Psoas muscle (tissue), 8 donors: ENCODE results near the gene TSPAN9. TPM values are rescaled to one million over a fixed set of nuclear protein-coding genes. Genes with fewer than 3 reads are reported as not detected.

Source experiments
- ATAC-seq, 4 donors: fragments of 200-7000 bp; cut with Tn5 transposase; one replicate each; pipeline ENCODE4 v1.9.1; 2020; ENCODE audit warnings: moderate library complexity in 3 of 4, mild to moderate bottlenecking in 2 of 4
- DNase-seq, 2 donors: peaks; one replicate each; pipeline ENCODE4 v3.0.0-alpha.2; 2020
- H3K27ac ChIP-seq: fragments of 200-600 bp; one replicate; pipeline ENCODE4 v1.8.0; 2022
- H3K27me3 ChIP-seq, 3 donors: fragments of 200-600 bp in 1 of 3; one replicate each; pipeline versions ENCODE4 v1.6.1 to v1.8.0; 2013 to 2022; ENCODE audit warnings: low read length in 2 of 3, mild to moderate bottlenecking in 2 of 3, moderate library complexity in 1 of 3; ENCODE audit not compliant: insufficient read depth in 3 of 3
- H3K36me3 ChIP-seq, 2 donors: fragments of 200-600 bp in 1 of 2; one replicate each; pipeline versions ENCODE4 v1.6.1 to v1.8.0; 2013 to 2022; ENCODE audit warnings: low read depth in 1 of 2, mild to moderate bottlenecking in 1 of 2, moderate library complexity in 1 of 2; ENCODE audit not compliant: insufficient read depth in 1 of 2
- H3K4me1 ChIP-seq: fragments of 200-600 bp; one replicate; pipeline ENCODE4 v1.8.0; 2022
- H3K4me3 ChIP-seq: fragments of 200-600 bp; one replicate; pipeline ENCODE4 v1.8.0; 2022; ENCODE audit warnings: mild to moderate bottlenecking
- H3K9me3 ChIP-seq: fragments of 200-600 bp; one replicate; pipeline ENCODE4 v1.8.0; 2022
- WGBS, 3 donors: extraction: QIAGEN DNeasy Blood & Tissue Kit; methylation state at CpG; one replicate each; pipeline versions ENCODE4 v1.1.6 to v1.1.7; 2013; 5-methylcytosine and 5-hydroxymethylcytosine counted together
- intact Hi-C, 2 donors: fragments of 100-400 bp; cut with DNase I; formaldehyde crosslinking; loops; one replicate each; pipeline versions ENCODE4 v1.11.0 to v1.14.2; 2022
- polyA plus RNA-seq, 3 donors: library from polyadenylated mRNA; stranded (reverse); fragments of 200-250 nt; gene quantifications; one replicate each; pipeline ENCODE4 v1.2.3, GENCODE V29; 2013
- total RNA-seq, 4 donors: library from RNA; stranded (reverse); fragmentation: NEBNext Ultra II Directional in 2 of 4; extraction: Animal tissue kit (Norgen Biotek cat#: 25700) in 2 of 4; gene quantifications; one replicate each; pipeline versions ENCODE4 v1.2.1 to v1.2.4, GENCODE V29; 2021 to 2023
- TF ChIP-seq, protein P1 (sequence below): fragments of 200-600 bp; IDR thresholded peaks from one replicate; pipeline ENCODE4 v1.8.0; 2022; ENCODE audit warnings: antibody characterized with exemption
- donor health status: healthy with polysubstance abuse.
- donor health status: DM: no; HTN: no; CAD: no; lungs with moderate emphysema.
- donor health status: Bipolar disorder and iron deficiency.
- donor health status: healthy.
- donor health status: DM: yes; HTN: yes; CAD: no.
- donor health status: DM: no; HTN: no; CAD: no.
- donor health status: DM: no; HTN: no; CAD: no.
- donor health status: DM: yes; HTN: yes; CAD: no.

The TSPAN9 gene
- total and polyA plus RNA-seq, 7 donors, result 6.4 to 28.0 (median 11.6) TPM

DNA sequence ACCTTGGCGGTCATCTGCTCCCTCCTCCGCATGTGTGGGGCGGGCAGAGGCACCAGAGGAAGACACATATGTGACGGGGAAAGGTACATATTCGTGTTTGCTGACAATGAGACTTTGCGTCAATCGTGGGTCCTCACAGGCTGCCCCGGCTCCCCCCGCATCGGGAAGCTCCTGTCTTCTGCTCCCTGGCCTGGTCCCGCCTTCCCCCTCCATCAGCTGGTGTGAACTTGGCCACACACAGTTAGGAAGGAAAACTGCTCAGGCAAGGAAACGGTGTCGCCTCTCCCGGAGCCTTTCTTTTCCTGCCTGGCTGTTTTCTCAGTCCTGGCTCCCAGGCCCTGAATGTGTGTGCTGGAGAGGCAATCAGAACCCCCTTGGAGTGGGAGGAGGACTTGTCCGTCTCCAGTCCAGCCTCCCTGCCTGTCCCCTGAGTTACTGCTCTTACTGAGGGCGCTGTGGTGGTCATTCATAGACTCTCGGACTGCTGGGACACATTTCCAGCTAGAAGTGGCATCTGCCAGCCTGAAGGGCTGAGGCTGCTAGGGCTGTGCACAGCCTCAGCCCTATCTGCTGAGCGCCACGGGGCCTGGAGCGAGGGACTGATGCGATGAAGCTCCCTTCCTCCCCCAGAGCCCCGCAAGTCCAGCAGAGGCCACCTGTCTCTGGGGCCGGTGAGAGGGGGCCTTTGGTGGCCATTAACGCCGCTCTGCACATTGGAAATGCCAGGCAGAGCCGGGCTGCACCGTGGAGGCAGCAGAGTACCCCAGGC lies 44.2 kb upstream of the TSPAN9 start:
- H3K4me3 ChIP-seq, result peak overlapping the region; percentile 45
- H3K4me1 ChIP-seq, result peaks cover 36% of the 10 kb centered on the region
- ATAC-seq, result peak; percentile 27 to 57 (median 38)
- H3K27ac ChIP-seq, result peak overlapping the region; percentile 86
- WGBS, 3 donors, result 18 to 37% (median 23%) methylated on average over 26 to 27 of the region's 27 CpGs
- H3K9me3 ChIP-seq, result no peaks in the 10 kb centered on the region
- peaks cover 2 to 59% of the 10 kb centered on the region in 2 donors for H3K36me3 ChIP-seq
- intact Hi-C loops, result loop anchor here (2.0 to 5.0 kb wide), 3 partner anchors 30 to 74 kb away; partner anchors contain the start of gene TEAD4 (in 1 of the 2)
- DNase-seq, result no peak
- H3K27me3 ChIP-seq, result no peaks in the 10 kb centered on the region
- TF ChIP-seq, protein P1, sequence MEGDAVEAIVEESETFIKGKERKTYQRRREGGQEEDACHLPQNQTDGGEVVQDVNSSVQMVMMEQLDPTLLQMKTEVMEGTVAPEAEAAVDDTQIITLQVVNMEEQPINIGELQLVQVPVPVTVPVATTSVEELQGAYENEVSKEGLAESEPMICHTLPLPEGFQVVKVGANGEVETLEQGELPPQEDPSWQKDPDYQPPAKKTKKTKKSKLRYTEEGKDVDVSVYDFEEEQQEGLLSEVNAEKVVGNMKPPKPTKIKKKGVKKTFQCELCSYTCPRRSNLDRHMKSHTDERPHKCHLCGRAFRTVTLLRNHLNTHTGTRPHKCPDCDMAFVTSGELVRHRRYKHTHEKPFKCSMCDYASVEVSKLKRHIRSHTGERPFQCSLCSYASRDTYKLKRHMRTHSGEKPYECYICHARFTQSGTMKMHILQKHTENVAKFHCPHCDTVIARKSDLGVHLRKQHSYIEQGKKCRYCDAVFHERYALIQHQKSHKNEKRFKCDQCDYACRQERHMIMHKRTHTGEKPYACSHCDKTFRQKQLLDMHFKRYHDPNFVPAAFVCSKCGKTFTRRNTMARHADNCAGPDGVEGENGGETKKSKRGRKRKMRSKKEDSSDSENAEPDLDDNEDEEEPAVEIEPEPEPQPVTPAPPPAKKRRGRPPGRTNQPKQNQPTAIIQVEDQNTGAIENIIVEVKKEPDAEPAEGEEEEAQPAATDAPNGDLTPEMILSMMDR, result no peak

DNA sequence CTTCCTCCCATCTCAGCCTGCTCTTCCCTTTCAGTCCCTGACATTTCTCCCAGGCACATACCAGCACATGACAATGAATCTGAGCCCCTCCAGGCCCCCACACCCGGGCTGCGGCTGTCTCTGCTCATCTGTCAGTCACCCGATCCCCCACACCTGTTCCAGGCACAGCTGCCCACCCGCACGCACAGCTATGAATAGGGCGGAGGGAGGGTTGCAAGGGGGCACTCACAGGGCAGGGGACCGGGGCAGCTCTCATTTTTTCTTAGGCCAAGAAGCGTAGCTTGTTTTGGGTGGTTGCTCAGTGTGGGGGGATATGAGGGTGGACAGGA lies 43.7 kb upstream of the TSPAN9 start:
- Histone ChIP-seq H3K4me3 (peak overlapping the region; percentile 45), H3K4me1 (peaks cover 36% of the 10 kb centered on the region), H3K9me3 (no peaks in the 10 kb centered on the region), H3K27me3 (no peaks in the 10 kb centered on the region), H3K27ac (peak overlapping the region; percentile 86), H3K36me3 (peaks cover 0 to 59% of the 10 kb centered on the region in 2 donors)
- peak; percentile 82 to 85 (median 83) for ATAC-seq
- WGBS, 3 donors, result 36 to 38% (median 37%) methylated on average over 8 of the region's 8 CpGs
- intact Hi-C loops, result loop anchor here (2.0 to 5.0 kb wide), 3 partner anchors 31 to 75 kb away; partner anchors contain the start of gene TEAD4 (in 1 of the 2)
- DNase-seq, result peak; percentile 70 to 81
- TF ChIP-seq, protein P1, result no peak

DNA sequence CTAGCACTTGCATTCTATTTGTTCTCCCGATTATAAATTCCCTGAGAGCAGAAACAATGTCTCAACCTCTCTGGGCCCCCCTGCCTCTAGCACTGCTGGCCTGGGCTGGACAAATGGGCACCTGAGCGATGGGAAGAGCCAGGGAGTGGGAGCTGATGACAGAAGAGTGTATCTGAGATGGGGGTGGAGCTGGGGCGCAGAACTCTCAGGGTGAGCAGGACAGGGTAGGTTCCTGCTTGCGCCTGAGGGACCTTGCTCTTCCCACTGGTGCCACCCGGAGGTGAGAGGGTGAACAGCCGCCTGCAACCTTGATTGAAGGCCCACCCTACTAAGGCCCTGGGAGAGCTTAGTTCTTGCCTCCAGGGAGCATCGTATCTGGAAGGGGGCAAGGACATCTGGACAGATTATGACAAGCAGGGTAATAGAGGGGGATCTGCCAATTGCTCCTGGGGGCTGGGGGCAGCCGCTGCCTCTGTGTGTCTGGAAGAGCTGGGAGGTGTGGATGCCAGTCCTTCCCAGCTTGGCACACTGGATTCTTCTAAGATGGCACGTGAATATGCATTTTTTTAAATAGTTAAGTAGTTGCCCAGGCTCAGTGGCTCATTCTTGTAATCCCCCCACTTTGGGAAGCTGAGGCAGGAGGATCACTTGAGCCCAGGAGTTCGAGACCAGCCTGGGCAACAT lies 43.0 kb upstream of the TSPAN9 start:
- 26 to 32% (median 27%) methylated on average over 10 of the region's 10 CpGs for WGBS, 3 donors
- peak overlapping the region; percentile 45 for H3K4me3 ChIP-seq
- H3K27ac ChIP-seq, result peak overlapping the region; percentile 86
- ATAC-seq (peak; percentile 85 to 89 (median 88)), DNase-seq (peak; percentile 75 to 90)
- intact Hi-C loops, result loop anchor here in 1 of 2 donors (2.0 to 5.0 kb wide), 2 partner anchors 67 to 149 kb away; no protein-coding TSS in a partner anchor
- no peaks in the 10 kb centered on the region for H3K27me3 ChIP-seq
- TF ChIP-seq, protein P1, result peak; percentile 79
- peaks cover 0 to 59% of the 10 kb centered on the region in 2 donors for H3K36me3 ChIP-seq
- peaks cover 36% of the 10 kb centered on the region for H3K4me1 ChIP-seq
- H3K9me3 ChIP-seq, result no peaks in the 10 kb centered on the region

DNA sequence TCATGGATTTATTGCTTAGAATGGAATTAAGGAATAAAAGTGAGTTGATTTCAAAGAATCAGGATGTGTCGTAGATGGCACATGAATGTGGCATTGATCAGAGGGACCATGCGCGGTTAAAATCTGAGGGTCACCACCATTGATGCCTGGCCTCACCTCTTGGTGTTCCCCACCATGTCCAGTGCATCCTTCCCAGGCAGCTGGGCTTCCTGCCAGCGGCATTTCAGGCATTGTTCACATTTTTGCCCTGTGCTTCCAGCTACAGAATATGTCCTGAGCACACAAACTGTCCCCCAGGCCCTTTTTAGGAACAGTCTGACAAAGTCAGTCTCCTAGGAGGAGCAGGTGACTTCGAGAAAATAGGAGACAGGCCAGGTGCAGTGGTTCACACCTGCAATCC lies 42.0 kb upstream of the TSPAN9 start:
- Histone ChIP-seq H3K4me1 (peaks cover 36% of the 10 kb centered on the region), H3K4me3 (no peak overlapping the region), H3K27me3 (no peaks in the 10 kb centered on the region), H3K27ac (no peak overlapping the region), H3K9me3 (no peaks in the 10 kb centered on the region), H3K36me3 (peaks cover 0 to 59% of the 10 kb centered on the region in 2 donors)
- WGBS, 3 donors, result 66 to 76% (median 72%) methylated on average over 5 of the region's 5 CpGs
- intact Hi-C loops, result loop anchor here (2.0 to 5.0 kb wide), 2 partner anchors 63 to 150 kb away; no protein-coding TSS in a partner anchor
- ATAC-seq (no peak), DNase-seq (no peak)
- TF ChIP-seq, protein P1, result no peak
